AG04449 (cell line): ENCODE measurements around the gene LGALS9B.
"Not testable (repeated sequence)": the region's sequence is repeated elsewhere in the genome, so short reads cannot be mapped to it uniquely, and the experiment has no call there.

ENCODE experiments used
- CTCF ChIA-PET: fragments of 350-600 bp; formaldehyde crosslinking; extraction: SDS; loops from one replicate; lab custom pipeline; 2021; ENCODE audit warnings: antibody characterized with exemption; lab: Yijun Ruan, JAX
- POLR2A ChIA-PET: fragments of 400-600, 350-600 bp; formaldehyde crosslinking; extraction: SDS; loops from one replicate; lab custom pipeline; 2020; ENCODE audit warnings: antibody characterized with exemption, inconsistent platforms; lab: Yijun Ruan, JAX
- DNase-seq: peaks from one replicate; pipeline ENCODE4 v3.0.0-alpha.2; 2010; ENCODE audit warnings: low read depth, low spot score
- H3K4me3 ChIP-seq: 2 replicates; pipeline ENCODE4 v1.5.1; 2011; ENCODE audit warnings: low read depth, mild to moderate bottlenecking, control low read depth, low read length

LGALS9B gene

DNA sequence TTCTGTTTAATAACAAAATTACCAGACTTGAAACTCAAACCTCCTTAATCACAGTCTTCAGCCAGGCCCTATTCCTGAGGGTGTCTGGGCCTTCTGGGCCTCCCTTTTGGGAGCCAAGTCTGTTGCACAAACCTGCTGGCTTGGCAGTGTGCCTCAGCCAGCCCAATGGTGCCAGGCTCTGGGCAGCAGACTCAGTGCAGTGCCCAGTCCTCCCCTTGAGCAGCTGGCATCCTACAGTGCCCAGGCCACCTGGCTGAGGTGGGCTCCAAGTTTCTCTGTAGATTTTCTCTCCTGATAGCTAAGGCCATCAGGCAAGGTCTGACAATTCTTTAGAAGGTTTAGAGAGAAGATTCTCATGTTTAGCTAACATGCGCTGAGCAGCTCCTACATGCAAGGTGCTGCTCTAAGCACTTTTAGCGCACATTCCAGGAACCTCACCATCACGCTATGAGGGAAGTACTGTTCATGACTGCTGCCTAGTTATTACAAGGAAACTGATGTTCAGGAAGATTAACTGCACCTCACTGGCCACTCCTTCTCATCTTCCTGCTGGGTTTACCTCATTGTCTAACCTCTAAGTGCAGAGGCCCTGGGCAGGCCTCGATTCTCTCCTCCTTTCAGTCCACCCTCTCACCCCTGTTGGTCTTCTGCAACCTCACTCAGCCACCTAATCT lies 10.2 kb upstream of the LGALS9B start:
- POLR2A ChIA-PET, H3K4me3 ChIP-seq, CTCF ChIA-PET, DNase-seq: not testable (repeated sequence)

DNA sequence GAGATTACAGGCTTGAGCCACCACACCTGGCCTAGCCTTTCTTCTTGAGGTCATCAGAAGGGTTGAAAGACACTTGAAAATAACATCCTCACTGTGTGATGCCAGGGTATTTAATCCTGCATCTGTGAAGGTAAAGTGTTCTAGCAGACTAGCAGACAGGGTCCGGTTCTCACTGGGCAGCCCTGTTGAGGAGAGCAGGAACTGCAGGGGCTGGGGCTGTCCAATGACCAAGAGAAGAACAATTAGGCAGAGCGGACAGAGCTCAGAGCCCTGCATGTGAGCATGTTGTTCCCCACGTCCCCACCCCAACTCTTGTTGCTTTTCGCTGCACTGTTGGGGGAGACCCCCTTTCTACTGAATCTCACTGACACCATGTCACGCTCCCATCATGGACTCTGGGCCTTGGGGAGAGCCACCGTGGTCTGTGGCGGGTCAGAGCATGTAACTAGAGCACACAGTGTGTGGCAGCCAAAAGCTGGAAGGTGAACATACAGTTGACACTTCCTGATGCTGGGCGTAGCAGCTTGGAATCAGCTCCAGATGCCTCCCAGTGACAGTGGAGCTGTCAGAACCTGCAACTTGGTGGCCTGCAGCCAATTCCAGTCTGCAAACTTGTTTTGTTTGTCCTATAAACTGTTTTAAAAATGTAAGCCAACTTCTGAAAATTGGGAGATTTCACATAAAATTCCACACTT lies 7.9 kb upstream of the LGALS9B start:
- POLR2A ChIA-PET, H3K4me3 ChIP-seq, DNase-seq, CTCF ChIA-PET: not testable (repeated sequence)

- H3K4me3 ChIP-seq, DNase-seq, POLR2A ChIA-PET, CTCF ChIA-PET: not testable (repeated sequence)
These were observed 6.7 kb upstream of the LGALS9B start for GRCh38 chr17:20474081-20474480.

GRCh38 chr17:20469946-20470345 lies 2.6 kb upstream of the LGALS9B start:
- H3K4me3 ChIP-seq, POLR2A ChIA-PET, DNase-seq, CTCF ChIA-PET: not testable (repeated sequence)

GRCh38 chr17:20469107-20469506 lies 1.8 kb upstream of the LGALS9B start:
- H3K4me3 ChIP-seq, POLR2A ChIA-PET, DNase-seq, CTCF ChIA-PET: not testable (repeated sequence)

GRCh38 chr17:20466999-20467398 lies 340 bp downstream of the LGALS9B start:
- POLR2A ChIA-PET, CTCF ChIA-PET, DNase-seq: not testable (repeated sequence)

DNA sequence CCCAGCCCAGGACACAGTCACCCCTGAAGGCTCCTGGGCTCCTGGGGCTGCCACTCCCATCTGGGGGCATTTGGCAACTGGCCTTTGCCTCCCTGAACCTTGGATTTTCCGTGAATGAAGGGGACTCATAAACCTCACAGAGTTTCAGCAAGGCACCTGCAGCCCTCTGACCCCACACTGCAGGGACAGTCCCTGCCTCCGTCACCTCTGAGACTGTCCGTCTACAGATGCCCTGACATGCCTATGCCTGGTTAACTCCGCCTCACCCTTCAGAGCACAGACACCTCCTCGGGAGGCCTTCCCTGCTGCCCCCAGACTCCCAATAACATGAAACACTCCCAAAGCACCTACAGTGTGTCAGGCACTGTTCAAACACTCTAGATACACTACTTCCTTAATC lies 786 bp downstream of the LGALS9B start:
- H3K4me3 ChIP-seq, CTCF ChIA-PET, POLR2A ChIA-PET, DNase-seq: not testable (repeated sequence)

More at GRCh38 chr17:20466999-20467398, 340 bp downstream of the LGALS9B start:
- not testable (repeated sequence) for H3K4me3 ChIP-seq

GRCh38 chr17:20465535-20465934 lies 1.8 kb downstream of the LGALS9B start:
- CTCF ChIA-PET, H3K4me3 ChIP-seq, DNase-seq, POLR2A ChIA-PET: not testable (repeated sequence)

- H3K4me3 ChIP-seq, POLR2A ChIA-PET, CTCF ChIA-PET, DNase-seq: not testable (repeated sequence)
These were observed 2.4 kb downstream of the LGALS9B start for GRCh38 chr17:20464854-20465414.

- POLR2A ChIA-PET, CTCF ChIA-PET, DNase-seq, H3K4me3 ChIP-seq: not testable (repeated sequence)
These were observed 5.2 kb downstream of the LGALS9B start for GRCh38 chr17:20462158-20462557.

DNA sequence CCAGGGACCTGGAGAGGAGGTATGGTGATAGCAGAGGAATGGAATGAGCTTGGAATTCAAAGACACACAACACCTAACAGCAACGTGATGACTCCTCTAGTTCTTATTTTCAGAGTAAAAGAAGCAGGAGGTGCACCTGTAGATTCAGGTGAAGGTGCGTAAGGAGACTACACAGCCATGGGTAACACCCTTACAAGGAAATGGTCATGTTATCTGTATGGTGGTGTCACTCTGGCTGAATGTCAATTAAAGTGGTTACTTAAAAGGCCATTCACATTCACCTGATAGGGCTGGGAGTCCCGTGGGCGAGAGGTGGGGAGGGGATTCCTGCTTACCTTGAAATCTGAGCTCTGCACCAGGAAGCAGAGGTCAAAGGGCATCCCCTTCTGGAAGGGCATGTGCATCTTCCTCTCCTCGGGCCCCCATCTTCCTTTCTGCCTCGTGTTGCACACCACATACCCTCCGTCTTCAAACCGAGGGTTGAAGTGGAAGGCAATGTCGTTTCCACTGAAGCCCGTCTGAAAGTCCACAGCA lies 9.4 kb downstream of the LGALS9B start:
- DNase-seq, CTCF ChIA-PET, H3K4me3 ChIP-seq, POLR2A ChIA-PET: not testable (repeated sequence)

DNA sequence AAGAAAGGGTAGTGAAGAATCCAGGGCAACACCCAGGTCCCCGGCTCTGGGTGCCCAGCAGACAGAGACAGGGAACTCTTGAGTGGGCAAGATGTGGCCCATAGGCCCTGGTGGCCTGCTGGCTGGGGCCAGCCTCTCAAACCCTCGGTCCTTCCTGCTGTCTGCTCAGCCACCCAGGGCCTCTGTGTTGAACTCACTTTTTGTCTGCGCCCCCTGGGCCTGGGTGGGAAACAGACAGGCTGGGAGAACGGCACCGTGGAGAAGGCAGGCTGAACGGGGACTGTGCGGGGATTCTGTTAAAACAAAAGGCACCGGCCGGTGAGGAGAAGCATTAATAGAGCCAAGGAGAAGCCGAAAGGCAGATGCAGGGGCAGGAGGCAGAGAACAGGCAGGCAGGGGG lies 12.2 kb downstream of the LGALS9B start:
- CTCF ChIA-PET, DNase-seq, H3K4me3 ChIP-seq, POLR2A ChIA-PET: not testable (repeated sequence)

DNA sequence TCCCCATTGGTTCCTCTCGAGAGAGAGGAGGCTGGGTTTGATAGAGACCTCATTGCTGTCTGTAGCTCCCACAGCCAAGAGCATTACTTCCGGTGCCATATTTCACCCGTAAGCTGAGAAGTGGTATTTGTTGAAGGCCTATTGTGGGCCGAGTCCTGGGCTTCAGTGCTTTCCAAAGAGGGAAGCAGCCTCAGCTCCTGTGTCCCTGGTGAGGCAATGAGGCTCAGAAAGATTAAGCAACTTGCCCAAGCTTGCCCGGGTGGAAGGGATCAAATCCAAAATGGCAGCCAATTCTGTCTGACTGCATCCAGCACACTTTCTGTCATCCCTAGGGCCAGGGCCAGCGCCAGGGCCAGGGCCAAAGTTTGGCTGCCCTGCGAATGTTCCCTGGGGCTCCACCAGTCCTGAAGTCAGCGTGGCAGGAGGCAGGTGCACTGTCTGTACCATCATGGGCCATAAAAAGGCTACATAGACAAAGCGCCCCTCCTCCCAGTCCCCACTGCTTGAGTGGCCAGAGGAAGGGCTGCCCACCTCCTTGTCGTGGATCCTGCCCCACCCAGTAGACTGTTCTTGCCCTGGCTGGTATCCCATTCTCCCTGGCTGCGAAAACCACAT lies 13.4 kb downstream of the LGALS9B start:
- CTCF ChIA-PET, POLR2A ChIA-PET: not testable (repeated sequence)

DNA sequence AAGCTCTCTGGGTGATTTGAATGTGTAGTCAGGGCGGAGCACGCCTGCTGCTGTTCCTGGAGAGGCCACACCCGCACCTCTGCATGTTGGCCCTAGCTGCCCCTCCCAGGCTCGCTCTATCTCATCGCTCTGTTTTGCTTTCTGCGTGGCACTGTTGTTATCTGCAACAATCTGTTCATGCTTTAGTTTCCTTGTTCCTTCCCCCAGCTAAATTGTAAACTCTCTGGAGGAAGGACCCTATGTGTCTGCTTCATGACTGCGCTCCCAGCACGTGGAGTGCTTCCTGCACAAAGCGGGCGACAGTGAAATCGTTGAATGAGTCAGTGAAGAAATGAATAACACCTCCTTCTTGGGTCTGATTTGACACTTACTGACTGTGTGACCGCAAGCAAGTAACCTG lies 16.5 kb downstream of the LGALS9B start:
- POLR2A ChIA-PET, CTCF ChIA-PET, DNase-seq, H3K4me3 ChIP-seq: not testable (repeated sequence)

More for the DNA sequence above, 13.4 kb downstream of the LGALS9B start:
- not testable (repeated sequence) for H3K4me3 ChIP-seq, DNase-seq

DNA sequence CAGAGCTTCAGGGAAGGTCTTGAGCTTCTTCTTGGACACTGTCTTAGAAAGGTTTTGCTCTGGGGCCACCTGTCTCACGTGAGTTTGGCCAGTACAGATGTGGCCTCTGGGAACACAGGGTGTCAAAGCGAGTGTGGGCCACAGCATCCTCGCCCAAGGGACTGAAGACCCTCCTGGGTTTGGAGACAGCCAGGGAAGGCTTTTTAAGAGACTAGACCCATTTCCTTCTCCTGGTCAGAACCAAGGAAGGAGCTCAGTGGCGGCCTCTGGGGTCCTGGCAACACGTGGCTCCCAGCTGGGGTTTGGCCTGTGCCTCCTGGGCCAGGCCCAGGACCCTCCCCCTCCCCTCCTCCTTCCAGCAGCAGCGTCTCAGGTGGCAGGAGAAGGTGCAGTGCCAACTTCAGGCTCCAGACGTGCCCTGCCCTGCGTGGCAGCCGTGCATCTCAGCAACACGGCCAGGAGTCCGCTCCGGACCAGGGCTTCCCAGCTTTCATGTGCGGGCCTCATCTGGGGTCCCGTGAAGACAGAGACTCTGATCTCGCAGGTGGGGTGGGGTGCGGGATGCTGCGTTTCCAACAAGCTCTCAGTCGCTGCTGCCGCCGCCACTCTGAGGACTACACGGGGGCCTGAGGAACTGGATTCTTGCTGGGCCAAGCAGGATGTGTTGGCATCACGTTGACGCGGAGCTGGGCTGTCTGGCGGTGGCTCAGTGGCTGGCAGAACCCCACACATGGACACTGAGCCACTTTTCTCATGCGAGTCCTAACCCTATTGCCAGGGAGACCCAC lies 19.6 kb downstream of the LGALS9B start:
- CTCF ChIA-PET, H3K4me3 ChIP-seq, DNase-seq, POLR2A ChIA-PET: not testable (repeated sequence)

DNA sequence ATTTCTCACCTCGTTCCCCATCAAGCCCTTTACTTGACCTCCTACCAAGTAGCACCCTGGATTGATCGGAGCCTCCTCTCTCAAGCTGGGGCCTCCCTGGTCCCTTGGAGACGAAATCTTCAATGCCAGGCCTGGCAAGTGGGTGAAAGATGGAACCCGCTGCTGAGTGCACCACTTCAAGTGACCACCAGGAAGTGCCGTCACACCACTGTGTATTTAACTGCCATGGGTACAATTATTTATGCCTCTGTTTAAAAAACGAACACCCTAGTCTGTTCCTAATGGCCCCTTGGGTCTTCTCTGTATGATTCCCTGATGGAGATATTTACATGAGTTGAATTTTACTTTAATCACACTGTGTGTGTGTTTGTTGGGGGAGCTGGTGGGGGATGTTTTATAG lies 20.4 kb downstream of the LGALS9B start:
- H3K4me3 ChIP-seq, POLR2A ChIA-PET, CTCF ChIA-PET, DNase-seq: not testable (repeated sequence)
